Parathyroid adenoma (tissue), 2 donors: ENCODE measurements around the gene SNX33.
"Not testable (repeated sequence)": the region's sequence is repeated elsewhere in the genome, so short reads cannot be mapped to it uniquely, and the experiment has no call there.

Source experiments
- H2AFZ ChIP-seq: fragments of 300-600 bp; sonication (generic); one replicate; pipeline ENCODE4 v1.7.0; 2017; ENCODE audit warnings: antibody characterized with exemption, mild to moderate bottlenecking
- H3K27ac ChIP-seq: fragments of 300-600 bp; sonication (generic); one replicate; pipeline ENCODE4 v1.7.0; 2017
- H3K27me3 ChIP-seq: fragments of 300-600 bp; sonication (generic); one replicate; pipeline ENCODE4 v1.7.0; 2017; ENCODE audit warnings: low read length; ENCODE audit not compliant: control insufficient read depth, insufficient read depth
- H3K36me3 ChIP-seq: fragments of 300-600 bp; sonication (generic); one replicate; pipeline ENCODE4 v1.7.0; 2017; ENCODE audit warnings: low read length; ENCODE audit not compliant: control insufficient read depth, insufficient read depth
- H3K4me1 ChIP-seq: fragments of 300-600 bp; sonication (generic); one replicate; pipeline ENCODE4 v1.7.0; 2017; ENCODE audit warnings: control low read depth
- H3K4me2 ChIP-seq: fragments of 300-600 bp; sonication (generic); one replicate; pipeline ENCODE4 v1.7.0; 2017; ENCODE audit warnings: low read length
- H3K4me3 ChIP-seq: fragments of 300-600 bp; sonication (generic); one replicate; pipeline ENCODE4 v1.7.0; 2017; ENCODE audit warnings: low read depth, low read length
- H3K79me2 ChIP-seq: fragments of 300-600 bp; sonication (generic); one replicate; pipeline ENCODE4 v1.7.0; 2017; ENCODE audit warnings: control low read depth
- H3K9ac ChIP-seq: fragments of 300-600 bp; sonication (generic); one replicate; pipeline ENCODE4 v1.7.0; 2017; ENCODE audit warnings: mild to moderate bottlenecking
- H3K9me3 ChIP-seq: fragments of 300-600 bp; sonication (generic); one replicate; pipeline ENCODE4 v1.7.0; 2017; ENCODE audit warnings: low read length; ENCODE audit not compliant: control insufficient read depth
- TF ChIP-seq, protein P1 (sequence below): fragments of 300-600 bp; sonication (generic); IDR thresholded peaks from one replicate; pipeline ENCODE4 v1.7.0; 2017; ENCODE audit warnings: antibody characterized with exemption, mild to moderate bottlenecking
- donor health status: primary hyperparathyroidism.

The SNX33 gene

DNA sequence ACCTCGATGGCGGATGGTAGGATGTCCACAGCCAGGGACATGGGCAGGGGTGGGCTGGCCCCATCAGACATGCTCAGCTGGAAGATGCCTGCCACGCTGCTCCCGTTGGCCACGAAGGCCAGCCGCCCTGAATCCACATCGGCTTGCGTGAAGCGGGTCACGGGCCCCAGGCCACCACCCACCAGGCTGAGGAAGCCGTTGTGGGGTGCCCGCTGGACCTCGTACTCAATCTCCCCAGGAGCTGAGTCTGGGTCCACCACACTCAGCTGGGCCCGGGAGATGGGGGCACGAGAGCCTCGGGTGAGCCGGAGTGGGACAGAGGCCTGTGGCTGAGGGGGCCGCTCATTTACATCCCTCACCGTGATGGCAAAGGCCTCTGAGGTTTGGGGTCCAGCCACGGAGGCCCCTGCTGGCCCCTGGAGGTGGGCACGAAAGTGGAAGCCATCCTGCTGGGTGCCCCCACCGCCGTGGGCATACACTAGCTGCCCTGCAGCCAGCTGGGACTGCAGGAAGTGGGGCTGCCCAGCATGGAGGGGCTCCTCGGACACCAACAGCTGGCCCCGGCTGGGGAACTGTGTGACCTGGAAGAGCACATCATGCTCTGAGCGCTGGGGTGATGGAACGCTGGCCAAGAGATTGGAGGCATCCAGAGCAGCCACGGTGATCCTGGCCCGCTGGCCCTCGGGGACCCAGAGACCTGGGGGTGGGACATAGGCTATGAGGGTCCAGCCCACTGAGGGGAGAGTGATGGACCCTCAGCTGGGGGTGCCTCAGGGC is 29.2 kb downstream of the SNX33 start:
- no peaks in the 10 kb centered on the region for H3K36me3 ChIP-seq
- H3K27ac ChIP-seq: no peak overlapping the region
- H3K27me3 ChIP-seq: no peaks in the 10 kb centered on the region
- H3K79me2 ChIP-seq: no peaks in the 10 kb centered on the region
- no peak overlapping the region for H3K4me3 ChIP-seq
- TF ChIP-seq, protein P1, sequence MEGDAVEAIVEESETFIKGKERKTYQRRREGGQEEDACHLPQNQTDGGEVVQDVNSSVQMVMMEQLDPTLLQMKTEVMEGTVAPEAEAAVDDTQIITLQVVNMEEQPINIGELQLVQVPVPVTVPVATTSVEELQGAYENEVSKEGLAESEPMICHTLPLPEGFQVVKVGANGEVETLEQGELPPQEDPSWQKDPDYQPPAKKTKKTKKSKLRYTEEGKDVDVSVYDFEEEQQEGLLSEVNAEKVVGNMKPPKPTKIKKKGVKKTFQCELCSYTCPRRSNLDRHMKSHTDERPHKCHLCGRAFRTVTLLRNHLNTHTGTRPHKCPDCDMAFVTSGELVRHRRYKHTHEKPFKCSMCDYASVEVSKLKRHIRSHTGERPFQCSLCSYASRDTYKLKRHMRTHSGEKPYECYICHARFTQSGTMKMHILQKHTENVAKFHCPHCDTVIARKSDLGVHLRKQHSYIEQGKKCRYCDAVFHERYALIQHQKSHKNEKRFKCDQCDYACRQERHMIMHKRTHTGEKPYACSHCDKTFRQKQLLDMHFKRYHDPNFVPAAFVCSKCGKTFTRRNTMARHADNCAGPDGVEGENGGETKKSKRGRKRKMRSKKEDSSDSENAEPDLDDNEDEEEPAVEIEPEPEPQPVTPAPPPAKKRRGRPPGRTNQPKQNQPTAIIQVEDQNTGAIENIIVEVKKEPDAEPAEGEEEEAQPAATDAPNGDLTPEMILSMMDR: no peak
- H3K9me3 ChIP-seq: no peaks in the 10 kb centered on the region
- no peak overlapping the region for H3K9ac ChIP-seq
- H2AFZ ChIP-seq: no peak overlapping the region
- H3K4me2 ChIP-seq: no peak overlapping the region
- peaks cover 7% of the 10 kb centered on the region for H3K4me1 ChIP-seq

DNA sequence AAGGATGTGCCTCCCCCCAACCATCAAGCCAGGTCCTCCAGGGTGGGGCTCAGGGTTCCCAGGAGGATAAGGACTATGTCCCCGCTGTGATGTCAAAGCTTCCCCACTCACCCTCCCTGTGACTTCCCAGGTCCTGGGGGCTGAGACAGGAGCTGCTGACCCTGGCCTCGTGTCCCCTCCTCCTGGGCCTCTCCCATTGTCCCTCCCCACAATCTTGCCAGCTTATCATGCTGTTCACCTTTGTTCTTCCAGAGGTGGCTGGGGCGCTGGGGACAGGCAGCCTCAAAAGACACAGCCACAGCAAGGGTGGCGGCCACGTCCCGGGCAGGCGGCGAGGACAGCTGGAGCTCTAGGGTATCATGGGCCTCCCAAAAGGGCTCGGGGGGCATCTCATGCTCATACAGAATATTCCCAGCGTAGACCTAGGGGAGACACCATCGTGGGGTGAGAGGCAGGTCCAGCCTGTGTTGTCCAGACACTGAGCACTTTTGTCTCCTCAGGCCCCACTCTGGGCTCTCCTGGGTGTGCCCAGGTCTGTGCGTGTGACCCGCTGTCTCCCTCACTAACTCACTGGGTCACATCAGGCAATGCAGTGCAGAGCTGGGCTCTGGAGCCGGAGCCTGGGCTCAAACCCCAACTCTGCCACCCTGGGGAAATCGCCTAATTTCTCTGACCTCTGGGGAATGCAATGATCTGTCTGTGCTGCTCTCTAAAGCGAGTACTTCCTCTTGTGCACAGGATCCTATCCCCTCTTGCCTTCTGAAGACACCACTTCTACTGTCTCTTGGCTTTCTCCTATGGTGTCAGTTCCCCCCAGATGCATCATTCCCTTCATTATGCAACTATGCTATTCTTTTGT is 30.0 kb downstream of the SNX33 start:
- H3K4me2 ChIP-seq: no peak overlapping the region
- H3K36me3 ChIP-seq: no peaks in the 10 kb centered on the region
- no peak overlapping the region for H2AFZ ChIP-seq
- H3K4me3 ChIP-seq: no peak overlapping the region
- no peaks in the 10 kb centered on the region for H3K27me3 ChIP-seq
- no peaks in the 10 kb centered on the region for H3K79me2 ChIP-seq
- H3K9me3 ChIP-seq: no peaks in the 10 kb centered on the region
- peaks cover 7% of the 10 kb centered on the region for H3K4me1 ChIP-seq
- H3K9ac ChIP-seq: no peak overlapping the region
- no peak overlapping the region for H3K27ac ChIP-seq
- TF ChIP-seq, protein P1: no peak

DNA sequence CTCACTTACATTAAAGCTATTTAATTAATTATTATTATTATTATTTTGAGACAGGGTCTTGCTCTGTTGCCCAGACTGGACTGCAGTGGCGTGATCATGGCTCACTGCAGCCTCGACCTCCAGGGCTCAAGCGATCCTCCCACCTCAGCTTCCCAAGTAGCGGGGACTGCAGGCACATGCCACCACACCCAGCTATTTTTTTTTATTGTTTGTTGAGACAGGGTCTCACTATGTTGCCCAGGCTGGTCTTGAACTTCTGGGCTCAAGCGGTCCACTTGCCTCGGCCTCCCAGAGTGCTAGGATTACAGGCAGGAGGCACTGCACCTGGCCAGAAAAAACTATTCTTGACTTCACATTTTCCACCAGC is 30.6 kb downstream of the SNX33 start:
- not testable (repeated sequence) for H3K79me2 ChIP-seq, H3K36me3 ChIP-seq, H3K4me2 ChIP-seq, H3K9ac ChIP-seq, H3K9me3 ChIP-seq, H2AFZ ChIP-seq, H3K4me3 ChIP-seq, H3K27me3 ChIP-seq, H3K27ac ChIP-seq, H3K4me1 ChIP-seq

DNA sequence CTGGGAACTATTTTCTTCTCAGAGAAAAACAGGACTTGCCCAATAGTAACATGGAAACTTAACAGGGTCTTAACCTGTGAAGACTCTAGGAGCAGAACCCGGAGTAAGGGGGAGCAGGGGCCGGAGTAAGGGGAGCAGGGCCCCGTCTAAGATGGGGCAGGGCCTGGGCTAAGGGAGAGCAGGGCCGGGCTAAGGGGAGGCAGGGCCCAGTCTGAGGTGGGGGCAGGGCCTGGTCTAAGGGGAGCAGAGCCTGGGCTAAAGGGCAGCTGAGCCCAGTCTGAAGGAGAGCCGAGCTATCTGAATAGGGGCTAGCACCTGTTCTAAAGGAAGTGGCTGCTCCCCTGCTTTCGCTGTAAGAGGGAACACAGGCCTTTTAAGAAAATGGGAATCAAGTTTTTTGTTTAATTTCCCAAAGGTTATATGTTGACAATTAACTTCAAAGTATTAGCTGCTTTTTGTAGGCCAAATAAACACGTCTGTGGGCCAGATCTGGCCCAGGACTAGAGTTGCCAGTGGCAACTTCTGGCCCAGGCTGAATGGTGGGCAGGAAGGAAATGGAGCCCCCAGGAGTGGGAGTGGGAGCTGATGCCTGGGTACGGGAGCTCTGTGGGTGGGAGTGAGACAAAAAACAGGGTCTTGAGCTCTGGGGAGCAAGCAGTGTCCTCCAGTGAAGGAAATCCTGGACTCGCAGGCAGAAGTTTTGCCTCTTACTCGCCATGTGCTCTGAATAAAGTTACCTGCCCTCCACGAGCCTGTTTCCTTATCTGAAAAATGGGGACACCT is 32.5 kb downstream of the SNX33 start:
- Histone ChIP-seq H3K36me3 (no peaks in the 10 kb centered on the region), H3K9ac (no peak overlapping the region), H2AFZ (no peak overlapping the region), H3K4me3 (no peak overlapping the region), H3K27me3 (no peaks in the 10 kb centered on the region), H3K27ac (no peak overlapping the region), H3K4me1 (no peaks in the 10 kb centered on the region), H3K79me2 (no peaks in the 10 kb centered on the region), H3K4me2 (no peak overlapping the region), H3K9me3 (no peaks in the 10 kb centered on the region)
- TF ChIP-seq, protein P1: no peak
